K562 (cell line): ENCODE measurements around the gene PMCH. TPM values are rescaled to one million over a fixed set of nuclear protein-coding genes. Genes with fewer than 3 reads are reported as not detected.
A peak's percentile ranks its signal among the peaks of the same experiment; 100 is the strongest.

Experiments used
- ASH1L ChIP-seq: fragments of 450-650 bp; IDR thresholded peaks from 2 replicates; pipeline ENCODE4 v1.6.1; 2018; ENCODE audit warnings: borderline replicate concordance, mild to moderate bottlenecking, low read depth; ENCODE audit not compliant: partially characterized antibody
- DEAF1 ChIP-seq: fragments of 450-650 bp; formaldehyde crosslinking; IDR thresholded peaks from 2 replicates; pipeline ENCODE4 v1.4.0; 2020; ENCODE audit warnings: mild to moderate bottlenecking, moderate library complexity
- HCFC1 ChIP-seq: IDR thresholded peaks from 2 replicates; pipeline ENCODE4 v1.6.1; 2012; ENCODE audit warnings: low read depth, low read length, improper control_type of control experiment
- HLTF ChIP-seq: fragments of 450-650 bp; IDR thresholded peaks from 2 replicates; pipeline ENCODE4 v1.6.1; 2016
- MEF2D ChIP-seq: conservative IDR thresholded peaks from 2 replicates; pipeline ENCODE4 v1.6.1; 2016; ENCODE audit warnings: low read depth, missing genetic modification characterization, missing compliant biosample characterization
- MNT ChIP-seq, 2 experiments: fragments of 450-650 bp; conservative IDR thresholded peaks; 2 replicates each; pipeline ENCODE4 v1.6.1; 2017; ENCODE audit warnings: mild to moderate bottlenecking in 2 of 2, moderate library complexity in 2 of 2
- MTA1 ChIP-seq: fragments of 450-650 bp; IDR thresholded peaks from 2 replicates; pipeline ENCODE4 v1.6.1; 2017; ENCODE audit warnings: borderline replicate concordance
- RAD21 ChIP-seq, 2 experiments: fragments of 250-450 bp in 1 of 2; fragments of 450-650 bp in 1 of 2; sonication (Bioruptor Pico) in 1 of 2; formaldehyde crosslinking in 1 of 2; IDR thresholded peaks in 1 of 2; conservative IDR thresholded peaks in 1 of 2; 2 replicates each; pipeline versions ENCODE4 v1.4.0 to v1.8.0; 2020 to 2022; ENCODE audit warnings: mild to moderate bottlenecking in 2 of 2, moderate library complexity in 1 of 2
- RBM34 ChIP-seq: fragments of 200-400 bp; formaldehyde crosslinking; IDR thresholded peaks from 2 replicates; pipeline ENCODE4 v1.6.1; 2018; ENCODE audit warnings: low read length, borderline replicate concordance; ENCODE audit not compliant: insufficient read depth
- XRCC5 ChIP-seq: fragments of 200-400 bp; formaldehyde crosslinking; IDR thresholded peaks from 2 replicates; pipeline ENCODE4 v1.6.1; 2017; ENCODE audit warnings: low read depth, mild to moderate bottlenecking, low read length
- ZBTB1 ChIP-seq: sonication (generic); formaldehyde crosslinking; IDR thresholded peaks from 2 replicates; pipeline ENCODE4 v1.8.1; 2023; ENCODE audit warnings: missing genetic modification reagents, low read depth, mild to moderate bottlenecking, borderline replicate concordance
- polyA plus RNA-seq, 8 experiments: library from polyadenylated mRNA; depleted of rRNA in 4 of 8; stranded (reverse) in 5 of 8; unstranded in 3 of 8; fragments of >200 nt; fragmentation: Nextera tagmentation in 2 of 8; fragmentation: Illumina TruSeq in 1 of 8; extraction: Ambion mirVana in 2 of 8; extraction: Trizol in 1 of 8; gene quantifications; 2 replicates each; pipeline versions ENCODE4 v1.2.1 to v1.2.3, GENCODE V29; 2011 to 2014; ENCODE audit warnings: inconsistent platforms in 1 of 8, missing spikeins in 1 of 8
- total RNA-seq, 7 experiments: library from RNA; depleted of rRNA in 6 of 7; stranded (reverse); fragments of >200 nt in 6 of 7; fragmentation: Illumina TruSeq in 2 of 7; extraction: Trizol in 2 of 7; gene quantifications; 2 replicates each; pipeline versions ENCODE4 v1.2.1 to v1.2.3, GENCODE V29; 2011 to 2021; ENCODE audit warnings: low replicate concordance in 1 of 7
- TF ChIP-seq, protein P1 (sequence below): fragments of 450-650 bp; IDR thresholded peaks from 2 replicates; pipeline ENCODE4 v1.6.1; 2017; ENCODE audit warnings: mild to moderate bottlenecking, moderate library complexity
- TF ChIP-seq, protein P2 (sequence below): fragments of 450-650 bp; IDR thresholded peaks from 2 replicates; pipeline ENCODE4 v1.6.1; 2017; ENCODE audit warnings: antibody characterized with exemption
- TF ChIP-seq, protein P3 (sequence below): fragments of 250-450 bp; sonication (Bioruptor Pico); IDR thresholded peaks from 2 replicates; pipeline ENCODE4 v1.4.0; 2020; ENCODE audit warnings: mild to moderate bottlenecking, moderate library complexity

PMCH gene
- total and polyA plus RNA-seq, 9 of the 15 experiments (the other 6 are each of a cell fraction or from before 2014, with no cell fraction given) = 0.10 to 0.20 TPM; not detected in 7

- TF ChIP-seq DEAF1 (CRISPR knock-in tag) = peak; percentile 62
- TF ChIP-seq RBM34 = no peak
- TF ChIP-seq RAD21 (CRISPR knock-in tag; conservative IDR thresholded peaks at IDR 0.05 in 1 of 2, IDR thresholded peaks at IDR 0.05 in 1 of 2) = peak; percentile 81 to 84
- TF ChIP-seq, protein P1, sequence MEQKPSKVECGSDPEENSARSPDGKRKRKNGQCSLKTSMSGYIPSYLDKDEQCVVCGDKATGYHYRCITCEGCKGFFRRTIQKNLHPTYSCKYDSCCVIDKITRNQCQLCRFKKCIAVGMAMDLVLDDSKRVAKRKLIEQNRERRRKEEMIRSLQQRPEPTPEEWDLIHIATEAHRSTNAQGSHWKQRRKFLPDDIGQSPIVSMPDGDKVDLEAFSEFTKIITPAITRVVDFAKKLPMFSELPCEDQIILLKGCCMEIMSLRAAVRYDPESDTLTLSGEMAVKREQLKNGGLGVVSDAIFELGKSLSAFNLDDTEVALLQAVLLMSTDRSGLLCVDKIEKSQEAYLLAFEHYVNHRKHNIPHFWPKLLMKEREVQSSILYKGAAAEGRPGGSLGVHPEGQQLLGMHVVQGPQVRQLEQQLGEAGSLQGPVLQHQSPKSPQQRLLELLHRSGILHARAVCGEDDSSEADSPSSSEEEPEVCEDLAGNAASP = no peak
- no peak for TF ChIP-seq MTA1
- TF ChIP-seq, protein P2, sequence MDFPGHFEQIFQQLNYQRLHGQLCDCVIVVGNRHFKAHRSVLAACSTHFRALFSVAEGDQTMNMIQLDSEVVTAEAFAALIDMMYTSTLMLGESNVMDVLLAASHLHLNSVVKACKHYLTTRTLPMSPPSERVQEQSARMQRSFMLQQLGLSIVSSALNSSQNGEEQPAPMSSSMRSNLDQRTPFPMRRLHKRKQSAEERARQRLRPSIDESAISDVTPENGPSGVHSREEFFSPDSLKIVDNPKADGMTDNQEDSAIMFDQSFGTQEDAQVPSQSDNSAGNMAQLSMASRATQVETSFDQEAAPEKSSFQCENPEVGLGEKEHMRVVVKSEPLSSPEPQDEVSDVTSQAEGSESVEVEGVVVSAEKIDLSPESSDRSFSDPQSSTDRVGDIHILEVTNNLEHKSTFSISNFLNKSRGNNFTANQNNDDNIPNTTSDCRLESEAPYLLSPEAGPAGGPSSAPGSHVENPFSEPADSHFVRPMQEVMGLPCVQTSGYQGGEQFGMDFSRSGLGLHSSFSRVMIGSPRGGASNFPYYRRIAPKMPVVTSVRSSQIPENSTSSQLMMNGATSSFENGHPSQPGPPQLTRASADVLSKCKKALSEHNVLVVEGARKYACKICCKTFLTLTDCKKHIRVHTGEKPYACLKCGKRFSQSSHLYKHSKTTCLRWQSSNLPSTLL = no peak
- TF ChIP-seq XRCC5 = no peak
- no peak for TF ChIP-seq ASH1L
- TF ChIP-seq MNT (conservative IDR thresholded peaks at IDR 0.05) = no peak
- TF ChIP-seq, protein P3, sequence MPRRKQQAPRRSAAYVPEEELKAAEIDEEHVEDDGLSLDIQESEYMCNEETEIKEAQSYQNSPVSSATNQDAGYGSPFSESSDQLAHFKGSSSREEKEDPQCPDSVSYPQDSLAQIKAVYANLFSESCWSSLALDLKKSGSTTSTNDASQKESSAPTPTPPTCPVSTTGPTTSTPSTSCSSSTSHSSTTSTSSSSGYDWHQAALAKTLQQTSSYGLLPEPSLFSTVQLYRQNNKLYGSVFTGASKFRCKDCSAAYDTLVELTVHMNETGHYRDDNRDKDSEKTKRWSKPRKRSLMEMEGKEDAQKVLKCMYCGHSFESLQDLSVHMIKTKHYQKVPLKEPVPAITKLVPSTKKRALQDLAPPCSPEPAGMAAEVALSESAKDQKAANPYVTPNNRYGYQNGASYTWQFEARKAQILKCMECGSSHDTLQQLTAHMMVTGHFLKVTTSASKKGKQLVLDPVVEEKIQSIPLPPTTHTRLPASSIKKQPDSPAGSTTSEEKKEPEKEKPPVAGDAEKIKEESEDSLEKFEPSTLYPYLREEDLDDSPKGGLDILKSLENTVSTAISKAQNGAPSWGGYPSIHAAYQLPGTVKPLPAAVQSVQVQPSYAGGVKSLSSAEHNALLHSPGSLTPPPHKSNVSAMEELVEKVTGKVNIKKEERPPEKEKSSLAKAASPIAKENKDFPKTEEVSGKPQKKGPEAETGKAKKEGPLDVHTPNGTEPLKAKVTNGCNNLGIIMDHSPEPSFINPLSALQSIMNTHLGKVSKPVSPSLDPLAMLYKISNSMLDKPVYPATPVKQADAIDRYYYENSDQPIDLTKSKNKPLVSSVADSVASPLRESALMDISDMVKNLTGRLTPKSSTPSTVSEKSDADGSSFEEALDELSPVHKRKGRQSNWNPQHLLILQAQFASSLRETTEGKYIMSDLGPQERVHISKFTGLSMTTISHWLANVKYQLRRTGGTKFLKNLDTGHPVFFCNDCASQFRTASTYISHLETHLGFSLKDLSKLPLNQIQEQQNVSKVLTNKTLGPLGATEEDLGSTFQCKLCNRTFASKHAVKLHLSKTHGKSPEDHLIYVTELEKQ = no peak
- no peak for TF ChIP-seq ZBTB1 (CRISPR knock-in tag)
- no peak for TF ChIP-seq HCFC1
- TF ChIP-seq HLTF = no peak
- no peak for TF ChIP-seq MEF2D (tag)
Measured at GRCh38 chr12:102169922-102170621, 27.6 kb downstream of the PMCH start (continued).
